ENCODE data around the gene CCL26.
"Not testable (repeated sequence)": the region's sequence is repeated elsewhere in the genome, so short reads cannot be mapped to it uniquely, and the experiment has no call there.

GRCh38 chr7:75779516-75779915, 7.5 kb upstream of the CCL26 start:
- not testable (repeated sequence) for TF ChIP-seq CTCF (conservative IDR thresholded peaks at IDR 0.05); ZFX (IDR thresholded peaks at IDR 0.05)

Measured in C4-2B (cell line).